Ishikawa (cell line): ENCODE data around the gene GPC6.

Experiments used
- CEBPB ChIP-seq: IDR thresholded peaks from 2 replicates; pipeline ENCODE4 v1.6.1; 2012
- CREB1 ChIP-seq: IDR thresholded peaks from 2 replicates; pipeline ENCODE4 v1.6.1; 2012; ENCODE audit warnings: low read depth
- MAX ChIP-seq: IDR thresholded peaks from 2 replicates; pipeline ENCODE4 v1.6.1; 2012
- NFIC ChIP-seq: IDR thresholded peaks from 2 replicates; pipeline ENCODE4 v1.6.1; 2012
- RAD21 ChIP-seq: IDR thresholded peaks from 2 replicates; pipeline ENCODE4 v1.6.1; 2012; ENCODE audit warnings: low read depth
- REST ChIP-seq: IDR thresholded peaks from 2 replicates; pipeline ENCODE4 v1.6.1; 2012; ENCODE audit warnings: low read depth, mild to moderate bottlenecking
- TEAD4 ChIP-seq: IDR thresholded peaks from 2 replicates; pipeline ENCODE4 v1.6.1; 2012
- YY1 ChIP-seq: IDR thresholded peaks from 2 replicates; pipeline ENCODE4 v1.6.1; 2012; ENCODE audit warnings: low read depth

- no peak for TF ChIP-seq TEAD4
- TF ChIP-seq REST: no peak
- no peak for TF ChIP-seq CREB1
- no peak for TF ChIP-seq MAX
- no peak for TF ChIP-seq RAD21
- no peak for TF ChIP-seq NFIC
- TF ChIP-seq CEBPB: no peak
- no peak for TF ChIP-seq YY1
Measured at GRCh38 chr13:93673885-93674284, 447.3 kb downstream of the GPC6 start.
